HUES64 (cell line): Measurements from ENCODE around the gene CHST11.
"Not testable (repeated sequence)": the region's sequence is repeated elsewhere in the genome, so short reads cannot be mapped to it uniquely, and the experiment has no call there.

Experiments used
- H3K27ac ChIP-seq: 2 replicates; pipeline ENCODE4 v1.7.0; 2013; ENCODE audit warnings: low read depth, low read length, inconsistent platforms
- H3K27me3 ChIP-seq: 2 replicates; pipeline ENCODE4 v1.6.1; 2013; ENCODE audit warnings: mild to moderate bottlenecking, low read length; ENCODE audit not compliant: insufficient read depth
- H3K36me3 ChIP-seq: 2 replicates; pipeline ENCODE4 v1.6.1; 2013; ENCODE audit warnings: mild to moderate bottlenecking, low read length; ENCODE audit not compliant: insufficient read depth
- H3K4me1 ChIP-seq: 2 replicates; pipeline ENCODE4 v1.6.1; 2013; ENCODE audit warnings: mild to moderate bottlenecking, low read length, moderate library complexity; ENCODE audit not compliant: insufficient read depth
- H3K4me3 ChIP-seq: 2 replicates; pipeline ENCODE4 v1.5.1; 2013; ENCODE audit warnings: mild to moderate bottlenecking, low read length, moderate library complexity
- H3K9ac ChIP-seq: 2 replicates; pipeline ENCODE4 v1.6.1; 2013; ENCODE audit warnings: mild to moderate bottlenecking, low read depth, low read length
- H3K9me3 ChIP-seq: 2 replicates; pipeline ENCODE4 v1.6.1; 2013; ENCODE audit warnings: low read depth, low read length; ENCODE audit not compliant: insufficient read depth
- WGBS: fragments of 150-250, 120-280 bp; methylation state at CpG from one replicate; pipeline ENCODE4 v1.1.7; 2013; ENCODE audit warnings: missing lambda C conversion rate; 5-methylcytosine and 5-hydroxymethylcytosine counted together

CHST11 gene

DNA sequence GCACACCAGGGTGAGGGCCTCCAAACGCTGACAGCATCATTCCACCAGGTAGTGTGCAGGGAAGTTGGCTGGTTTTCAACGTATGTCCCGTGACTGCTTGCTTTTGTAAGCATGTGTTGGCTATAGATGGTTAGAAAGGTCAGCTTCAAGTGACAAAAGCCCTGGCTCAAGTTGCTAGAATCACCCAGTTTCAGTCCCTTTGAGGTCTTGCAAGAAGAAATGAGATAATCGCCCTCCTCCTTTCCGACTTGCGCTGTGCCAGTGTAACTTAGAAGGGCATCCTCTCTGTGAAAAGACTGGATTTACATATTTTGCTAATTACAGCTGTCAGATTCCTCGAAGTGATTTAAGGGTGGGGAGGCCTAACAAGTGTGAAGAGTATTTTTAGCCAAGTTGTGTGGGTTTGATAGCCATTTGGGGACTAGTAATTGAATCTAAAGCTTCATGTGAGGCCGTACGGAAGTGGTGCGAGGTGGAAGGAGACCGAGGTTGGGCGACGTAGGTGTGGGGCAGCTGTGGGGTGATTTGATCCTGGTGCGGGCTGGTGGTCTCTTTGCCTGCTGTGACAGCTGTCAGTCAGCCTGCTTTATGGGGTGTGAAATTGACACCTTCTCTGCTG is 94.7 kb downstream of the CHST11 start:
- Histone ChIP-seq H3K36me3 (no peaks in the 10 kb centered on the region), H3K27ac (no peak overlapping the region), H3K4me3 (no peak overlapping the region), H3K27me3 (no peaks in the 10 kb centered on the region), H3K4me1 (no peaks in the 10 kb centered on the region), H3K9me3 (no peaks in the 10 kb centered on the region), H3K9ac (no peak overlapping the region)
- 87% methylated on average over 14 of the region's 14 CpGs for WGBS

DNA sequence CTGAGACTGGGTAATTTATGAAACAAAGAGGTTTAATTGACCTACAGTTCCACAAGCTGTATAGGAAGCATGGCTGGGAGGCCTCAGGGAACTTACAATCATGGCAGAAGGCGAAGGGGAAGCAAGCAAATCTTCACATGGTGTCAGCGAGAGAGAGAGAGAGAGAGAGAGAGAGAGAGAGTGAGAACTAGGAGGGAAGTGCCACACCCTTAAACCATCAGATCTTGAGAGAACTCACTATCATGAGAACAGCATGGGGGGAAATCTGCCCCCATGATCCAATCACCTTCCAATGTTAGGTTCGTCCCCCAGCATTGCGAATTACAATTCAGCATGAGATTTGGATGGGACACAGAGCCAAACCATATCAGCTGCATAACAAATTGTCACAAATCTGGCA is 96.7 kb downstream of the CHST11 start:
- no peak overlapping the region for H3K9ac ChIP-seq
- H3K4me1 ChIP-seq = no peaks in the 10 kb centered on the region
- no peak overlapping the region for H3K27ac ChIP-seq
- 88% methylated on average over 4 of the region's 4 CpGs for WGBS
- H3K36me3 ChIP-seq = no peaks in the 10 kb centered on the region
- no peak overlapping the region for H3K4me3 ChIP-seq
- H3K9me3 ChIP-seq = no peaks in the 10 kb centered on the region
- H3K27me3 ChIP-seq = no peaks in the 10 kb centered on the region

DNA sequence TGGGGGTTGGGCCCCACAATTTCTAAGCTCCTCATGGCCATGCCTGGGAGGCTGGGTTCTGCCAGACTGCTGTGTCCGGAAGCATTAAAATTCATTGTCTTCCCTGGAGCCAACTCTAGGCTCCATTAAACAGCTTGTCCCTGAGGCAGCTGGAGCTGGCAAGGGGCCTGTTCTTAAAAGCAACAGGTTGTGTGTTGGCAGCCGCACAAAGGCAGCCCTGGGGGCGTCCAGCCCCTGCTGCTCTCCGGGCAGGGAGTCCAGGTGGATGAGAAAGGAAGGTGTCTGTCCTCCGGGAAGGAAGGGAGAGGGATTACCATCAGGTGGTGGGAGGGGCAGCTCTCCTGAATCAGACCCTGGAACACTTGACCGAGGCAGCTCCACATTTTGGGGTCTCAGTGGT is 98.9 kb downstream of the CHST11 start:
- Histone ChIP-seq H3K4me3 (no peak overlapping the region), H3K9ac (no peak overlapping the region), H3K9me3 (no peaks in the 10 kb centered on the region), H3K27ac (no peak overlapping the region), H3K36me3 (no peaks in the 10 kb centered on the region), H3K4me1 (no peaks in the 10 kb centered on the region), H3K27me3 (no peaks in the 10 kb centered on the region)
- WGBS = 60% methylated on average over 6 of the region's 6 CpGs

DNA sequence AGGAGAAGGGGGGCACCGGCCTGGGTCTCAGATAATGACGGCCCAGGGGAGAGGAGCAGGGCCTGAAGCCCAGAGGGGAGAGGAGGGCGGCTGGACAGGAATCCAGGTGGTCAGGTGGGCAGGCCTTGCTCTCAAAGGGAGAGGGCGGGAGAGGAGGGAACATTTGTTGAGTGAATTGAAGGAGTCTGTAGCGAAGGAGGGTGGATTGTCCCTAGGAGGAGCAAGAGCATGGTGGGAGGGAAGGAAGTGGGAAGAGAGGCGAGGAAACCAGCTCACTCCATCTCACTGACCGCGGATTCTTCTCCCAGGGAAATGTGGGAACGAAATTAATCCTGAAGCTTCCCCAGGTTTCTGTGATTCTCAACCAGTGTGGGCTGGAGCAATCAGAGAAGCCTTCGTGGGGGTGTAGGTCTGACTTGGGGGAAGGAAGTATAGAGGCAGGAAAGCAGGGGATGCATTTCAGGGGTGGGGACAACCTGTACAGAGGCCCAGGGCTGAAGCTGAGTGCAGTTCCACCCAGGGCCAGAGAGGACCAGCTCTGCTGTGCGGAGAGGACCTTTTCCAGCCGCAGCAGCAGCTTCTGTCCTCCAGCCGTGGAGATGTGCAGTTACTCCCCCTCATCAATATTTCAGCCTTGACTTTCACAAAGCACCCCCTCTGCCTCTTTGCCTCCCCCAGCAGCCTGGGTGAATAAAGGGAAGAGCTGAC is 100.9 kb downstream of the CHST11 start:
- 87% methylated on average over 13 of the region's 13 CpGs for WGBS
- no peaks in the 10 kb centered on the region for H3K36me3 ChIP-seq

DNA sequence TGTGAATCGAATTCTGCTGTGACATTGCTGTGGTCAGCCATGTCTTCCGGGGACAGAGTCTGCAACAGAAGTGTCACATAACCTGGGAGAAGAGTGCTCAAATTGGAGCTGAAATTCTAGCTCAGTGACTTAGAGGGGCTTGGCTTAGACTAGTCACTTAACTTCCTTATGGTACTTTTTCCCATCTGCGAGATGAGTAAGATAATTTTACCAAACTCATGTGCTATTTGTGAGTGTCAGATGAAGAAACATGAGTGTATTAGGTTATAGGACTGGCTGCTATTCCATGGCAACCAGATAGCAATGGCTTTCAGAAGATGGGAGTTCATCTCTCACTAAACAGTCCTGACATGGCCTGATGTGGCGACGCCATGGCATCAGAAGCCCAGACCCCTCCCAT is 104.1 kb downstream of the CHST11 start:
- no peaks in the 10 kb centered on the region for H3K9me3 ChIP-seq
- H3K4me1 ChIP-seq = no peaks in the 10 kb centered on the region
- H3K9ac ChIP-seq = no peak overlapping the region
- WGBS = 93% methylated on average over 5 of the region's 5 CpGs
- H3K36me3 ChIP-seq = no peaks in the 10 kb centered on the region
- no peak overlapping the region for H3K27ac ChIP-seq
- H3K27me3 ChIP-seq = no peaks in the 10 kb centered on the region
- no peak overlapping the region for H3K4me3 ChIP-seq

More for the DNA sequence above, 100.9 kb downstream of the CHST11 start:
- H3K27ac ChIP-seq = no peak overlapping the region
- no peak overlapping the region for H3K4me3 ChIP-seq
- H3K27me3 ChIP-seq = no peaks in the 10 kb centered on the region
- H3K9me3 ChIP-seq = no peaks in the 10 kb centered on the region
- no peak overlapping the region for H3K9ac ChIP-seq
- H3K4me1 ChIP-seq = no peaks in the 10 kb centered on the region

DNA sequence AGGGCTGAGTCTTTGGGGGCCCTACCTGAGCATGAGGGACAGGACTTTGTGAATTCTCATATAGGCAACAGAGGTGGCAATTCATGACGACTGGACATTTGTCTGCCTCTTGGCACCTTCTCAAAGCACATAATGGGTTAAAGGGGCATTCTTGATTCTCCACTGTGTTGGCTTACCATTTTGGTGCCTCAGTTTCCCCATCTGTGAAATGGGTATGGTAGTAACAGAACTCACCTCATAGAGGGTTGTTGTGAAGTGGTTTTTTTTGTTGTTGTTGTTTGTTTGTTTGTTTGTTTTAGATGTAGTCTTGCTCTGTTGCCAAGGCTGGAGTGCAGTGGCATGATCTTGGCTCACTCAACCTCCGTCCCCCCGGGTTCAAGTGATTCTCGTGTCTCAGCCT is 106.0 kb downstream of the CHST11 start:
- H3K27me3 ChIP-seq = no peaks in the 10 kb centered on the region
- H3K4me3 ChIP-seq = no peak overlapping the region
- no peak overlapping the region for H3K27ac ChIP-seq
- 98% methylated on average over 4 of the region's 4 CpGs for WGBS
- H3K36me3 ChIP-seq = no peaks in the 10 kb centered on the region
- H3K4me1 ChIP-seq = no peaks in the 10 kb centered on the region
- H3K9ac ChIP-seq = no peak overlapping the region
- 0 out of 2 replicates have a peak, but pooled peaks cover 3% of the 10 kb centered on the region for H3K9me3 ChIP-seq

DNA sequence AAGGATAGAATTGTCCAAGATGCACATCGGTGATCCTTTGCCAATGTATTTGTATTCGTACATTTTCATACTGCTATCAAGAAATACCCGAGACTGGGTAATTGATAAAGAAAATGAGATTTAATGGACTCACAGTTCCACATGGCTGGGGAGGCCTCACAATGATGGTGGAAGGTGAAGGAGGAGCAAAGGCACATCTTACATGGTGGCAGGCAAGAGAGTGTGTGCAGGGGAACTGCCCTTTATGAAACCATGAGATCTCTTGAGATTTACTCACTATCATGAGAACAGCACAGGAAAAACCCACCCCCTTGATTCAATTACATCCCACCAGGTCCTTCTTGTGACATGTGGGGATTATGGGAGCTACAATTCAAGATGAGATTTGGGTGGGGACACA is 107.9 kb downstream of the CHST11 start:
- H3K4me3 ChIP-seq, H3K36me3 ChIP-seq, H3K27ac ChIP-seq, H3K27me3 ChIP-seq, H3K4me1 ChIP-seq, H3K9ac ChIP-seq, H3K9me3 ChIP-seq: not testable (repeated sequence)
- 99% methylated on average over 3 of the region's 3 CpGs for WGBS

DNA sequence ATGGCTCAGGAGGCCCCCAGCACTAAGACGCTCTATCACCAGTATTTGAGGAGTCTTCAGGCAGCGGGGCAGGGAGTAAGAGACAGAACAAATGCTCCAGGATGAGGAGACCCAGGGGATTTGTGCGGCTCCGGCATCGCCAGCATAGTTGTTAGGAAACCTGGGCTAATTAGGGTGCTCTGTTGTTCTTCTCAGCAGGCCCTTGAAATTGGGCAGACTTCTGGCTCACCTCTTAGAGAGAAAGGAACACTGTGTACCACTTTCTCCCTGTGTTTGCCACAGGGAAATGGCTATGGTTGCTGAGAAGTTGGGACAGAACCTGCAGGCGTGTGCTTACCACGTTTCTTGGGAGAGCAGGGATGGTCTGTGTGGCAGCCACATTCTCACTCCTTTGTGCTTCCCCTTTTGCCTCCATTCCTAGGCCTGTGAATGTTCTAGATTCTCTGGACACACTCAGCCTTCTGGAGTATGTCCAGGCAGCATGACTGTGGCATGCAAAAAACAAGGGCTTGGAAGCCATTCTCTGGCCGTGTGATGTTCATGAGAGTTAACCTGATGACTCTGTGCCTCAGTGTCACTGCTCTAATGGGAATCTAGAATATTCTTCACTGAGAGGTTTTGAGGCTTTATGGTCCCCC is 109.0 kb downstream of the CHST11 start:
- H3K9ac ChIP-seq = no peak overlapping the region
- H3K9me3 ChIP-seq = 0 out of 2 replicates have a peak, but pooled peaks cover 3% of the 10 kb centered on the region
- no peak overlapping the region for H3K4me3 ChIP-seq
- 93% methylated on average over 8 of the region's 8 CpGs for WGBS
- no peaks in the 10 kb centered on the region for H3K27me3 ChIP-seq
- no peak overlapping the region for H3K27ac ChIP-seq
- H3K4me1 ChIP-seq = no peaks in the 10 kb centered on the region
- no peaks in the 10 kb centered on the region for H3K36me3 ChIP-seq

DNA sequence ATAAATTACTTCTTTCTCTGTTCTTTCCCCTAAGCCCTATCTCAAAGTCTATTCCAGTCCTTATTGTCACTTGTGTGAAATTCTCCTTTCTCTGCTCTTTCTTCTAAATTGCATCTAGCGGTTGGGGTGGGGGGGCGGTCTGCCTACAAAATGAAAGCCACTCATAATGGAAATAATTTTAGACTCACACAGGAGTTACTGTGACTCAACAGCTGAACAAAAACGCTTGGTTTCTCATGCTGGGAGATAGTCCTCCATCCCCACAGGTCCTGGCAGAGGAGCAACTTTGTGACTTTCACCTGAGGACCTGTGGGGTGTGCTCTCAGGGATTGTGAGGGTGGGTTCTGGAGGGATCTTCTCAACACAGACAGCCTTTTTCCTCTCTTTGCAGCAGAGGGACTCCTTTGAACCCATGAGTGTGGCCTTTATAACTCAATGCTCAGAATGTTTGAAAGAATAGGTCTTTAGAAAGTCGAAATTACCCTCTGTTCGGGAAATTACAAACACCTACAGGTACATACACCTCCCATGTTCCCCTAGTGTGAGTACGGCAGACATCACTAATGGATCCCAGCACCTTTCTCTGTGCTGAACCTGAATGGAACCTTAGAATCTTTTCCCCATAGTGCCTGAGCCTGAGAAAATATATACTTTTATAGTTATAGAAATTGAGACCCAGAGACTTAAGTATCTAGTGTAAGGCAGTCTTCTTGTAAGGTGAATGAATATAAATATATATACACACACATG is 109.7 kb downstream of the CHST11 start:
- H3K4me1 ChIP-seq = no peaks in the 10 kb centered on the region
- H3K27me3 ChIP-seq = no peaks in the 10 kb centered on the region
- H3K36me3 ChIP-seq = no peaks in the 10 kb centered on the region
- 91% methylated on average over 6 of the region's 6 CpGs for WGBS
- H3K4me3 ChIP-seq = no peak overlapping the region
- H3K9ac ChIP-seq = no peak overlapping the region
- 0 out of 2 replicates have a peak, but pooled peaks cover 3% of the 10 kb centered on the region for H3K9me3 ChIP-seq
- no peak overlapping the region for H3K27ac ChIP-seq

DNA sequence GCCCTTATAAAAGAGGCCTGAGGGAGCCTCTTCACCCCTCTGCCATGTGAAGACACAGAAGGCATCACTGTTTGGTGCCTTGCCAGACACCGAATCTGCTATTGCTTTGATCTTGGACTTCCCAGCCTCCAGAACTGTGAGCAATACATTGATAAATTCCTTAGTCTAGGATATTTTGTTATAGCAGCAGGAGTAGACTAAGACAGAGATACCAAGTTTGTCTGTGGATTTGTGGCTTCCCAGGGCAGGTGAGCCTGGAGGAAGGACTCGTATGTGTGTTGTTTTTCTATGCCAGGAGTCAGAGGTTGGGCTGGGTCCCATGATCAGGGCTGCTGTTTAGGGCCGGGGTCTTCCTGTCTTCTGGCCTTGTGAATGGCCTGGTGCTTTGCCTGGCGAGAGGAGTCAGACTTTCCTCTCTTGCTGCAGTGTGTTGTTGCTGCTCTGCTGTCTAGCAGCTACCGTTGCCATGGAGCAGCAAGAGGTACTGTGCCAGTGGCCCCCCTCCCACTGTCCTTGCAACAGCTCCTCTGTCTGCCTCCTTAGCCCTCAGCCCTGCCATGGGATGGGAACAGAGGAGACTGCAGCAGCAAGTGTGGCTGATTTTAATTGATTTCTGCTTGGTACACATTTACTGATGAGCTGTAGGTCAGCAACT is 111.2 kb downstream of the CHST11 start:
- H3K9ac ChIP-seq = no peak overlapping the region
- H3K27me3 ChIP-seq = no peaks in the 10 kb centered on the region
- H3K36me3 ChIP-seq = no peaks in the 10 kb centered on the region
- no peak overlapping the region for H3K27ac ChIP-seq
- whole genome bisulfite sequencing = 89% methylated on average over 5 of the region's 5 CpGs
- H3K4me1 ChIP-seq = no peaks in the 10 kb centered on the region
- 0 out of 2 replicates have a peak, but pooled peaks cover 3% of the 10 kb centered on the region for H3K9me3 ChIP-seq
- no peak overlapping the region for H3K4me3 ChIP-seq
